ENCODE data around the gene SECTM1.

Gene SECTM1

DNA sequence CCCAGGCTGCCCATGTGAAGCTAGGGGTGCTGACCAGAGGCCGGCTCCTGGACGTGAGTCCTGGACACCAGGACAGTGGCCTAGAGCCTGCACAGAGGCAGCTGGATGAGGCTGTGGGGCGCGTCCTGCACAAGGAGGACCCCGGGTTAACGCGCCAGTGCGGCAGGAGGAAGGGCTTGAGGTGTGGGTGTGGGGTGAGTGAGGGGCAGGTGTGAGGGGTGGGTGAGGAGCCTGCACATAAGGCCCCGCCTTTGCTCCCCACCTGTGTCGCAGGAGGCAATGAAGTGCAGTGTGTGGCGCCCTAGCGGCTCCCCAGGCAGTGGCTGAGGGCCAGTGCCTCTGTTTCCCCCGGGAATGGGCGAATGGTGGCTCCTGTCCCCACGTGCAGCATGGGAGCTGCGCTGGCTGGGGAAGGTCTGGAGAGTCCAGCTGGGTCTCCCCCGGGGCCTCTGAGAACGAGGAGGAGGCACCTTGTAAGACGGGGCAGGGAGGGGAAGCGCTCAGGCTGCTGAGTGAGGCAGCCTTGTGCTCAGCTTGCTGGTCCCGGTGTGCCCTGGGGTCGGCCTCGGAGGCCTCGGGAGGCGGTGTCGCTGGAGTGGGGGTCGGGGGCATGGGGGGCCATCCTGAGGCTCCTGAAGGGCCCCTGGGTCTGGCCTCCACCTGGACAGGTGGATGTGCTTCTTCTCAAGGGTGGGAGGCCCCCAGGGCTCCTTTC is 19.4 kb downstream of the SECTM1 start:
- no peak for DNase-seq

DNA sequence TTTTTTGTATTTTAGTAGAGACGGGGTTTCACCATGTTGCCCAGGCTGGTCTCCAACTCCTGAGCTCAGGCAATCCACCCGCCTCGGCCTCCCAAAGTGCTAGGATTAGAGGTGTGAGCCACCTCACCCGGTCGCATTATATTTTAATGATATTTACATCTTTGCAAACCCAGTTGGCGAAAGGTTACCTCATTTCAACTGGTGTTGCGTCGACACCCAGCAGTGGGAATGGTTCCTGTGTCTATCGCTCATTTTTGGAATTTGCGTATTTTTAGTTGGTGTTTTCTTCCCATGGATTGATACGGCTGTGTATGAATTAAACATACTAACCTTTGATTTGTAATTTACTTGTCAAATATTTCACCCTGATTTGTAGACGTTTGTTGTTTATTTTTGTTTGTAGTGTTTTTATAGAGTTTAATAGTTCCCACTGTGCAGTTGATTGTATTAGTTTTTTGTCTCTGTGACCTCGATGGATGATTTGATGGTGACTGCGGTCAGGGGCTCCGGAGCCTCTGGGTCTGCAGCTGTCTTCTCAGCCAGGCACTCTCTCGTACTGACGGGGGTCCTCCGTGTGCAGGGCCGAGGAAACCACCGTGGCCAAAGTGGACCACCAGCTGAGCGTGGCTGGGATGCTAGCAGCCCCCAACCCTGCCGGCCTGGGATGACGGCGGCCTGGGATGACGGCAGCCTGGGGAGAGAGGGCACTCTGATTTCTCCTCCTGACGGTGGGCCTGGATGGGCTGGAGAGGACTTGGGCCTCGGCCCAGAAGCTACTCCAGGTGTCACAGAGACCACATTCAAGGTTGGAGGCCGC is 20.2 kb downstream of the SECTM1 start:
- no peak for DNase-seq

DNA sequence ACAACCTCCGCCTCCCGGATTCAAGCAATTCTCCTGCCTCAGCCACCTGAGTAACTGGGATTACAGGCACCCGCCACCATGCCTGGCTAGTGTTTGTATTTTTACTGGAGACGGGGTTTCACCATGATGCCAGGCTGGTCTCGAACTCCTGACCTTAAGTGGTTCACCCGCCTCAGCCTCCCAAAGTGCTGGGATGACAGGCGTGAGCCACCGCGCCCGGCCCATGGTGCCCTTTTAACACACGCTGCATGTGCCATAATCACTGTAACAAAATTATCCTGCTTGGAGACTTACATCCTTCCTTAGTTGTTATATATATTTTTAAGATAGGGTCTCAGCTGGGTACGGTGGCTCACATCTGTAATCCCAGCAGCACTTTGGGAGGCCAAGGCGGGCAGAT is 21.6 kb downstream of the SECTM1 start:
- DNase-seq, result no peak

DNA sequence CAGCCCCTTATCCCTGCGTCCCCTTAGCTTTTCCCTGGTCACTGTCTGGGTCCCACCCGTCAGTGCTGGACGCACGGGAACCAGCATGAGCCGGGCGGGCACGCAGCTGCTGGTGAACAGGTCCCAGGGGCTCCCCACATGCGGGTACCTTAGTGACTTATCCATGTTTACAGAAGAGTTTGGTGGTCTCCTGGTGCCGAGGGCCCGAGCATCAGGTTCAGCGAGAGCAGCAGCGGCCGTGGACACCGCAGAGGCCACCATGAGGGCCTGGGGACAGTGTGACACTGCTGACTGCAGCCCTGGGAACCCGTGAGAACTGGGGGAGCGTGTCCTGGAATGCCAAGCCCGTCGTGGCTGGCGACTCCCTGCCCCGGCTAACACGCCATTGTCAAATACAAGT is 22.7 kb downstream of the SECTM1 start:
- no peak for DNase-seq

DNA sequence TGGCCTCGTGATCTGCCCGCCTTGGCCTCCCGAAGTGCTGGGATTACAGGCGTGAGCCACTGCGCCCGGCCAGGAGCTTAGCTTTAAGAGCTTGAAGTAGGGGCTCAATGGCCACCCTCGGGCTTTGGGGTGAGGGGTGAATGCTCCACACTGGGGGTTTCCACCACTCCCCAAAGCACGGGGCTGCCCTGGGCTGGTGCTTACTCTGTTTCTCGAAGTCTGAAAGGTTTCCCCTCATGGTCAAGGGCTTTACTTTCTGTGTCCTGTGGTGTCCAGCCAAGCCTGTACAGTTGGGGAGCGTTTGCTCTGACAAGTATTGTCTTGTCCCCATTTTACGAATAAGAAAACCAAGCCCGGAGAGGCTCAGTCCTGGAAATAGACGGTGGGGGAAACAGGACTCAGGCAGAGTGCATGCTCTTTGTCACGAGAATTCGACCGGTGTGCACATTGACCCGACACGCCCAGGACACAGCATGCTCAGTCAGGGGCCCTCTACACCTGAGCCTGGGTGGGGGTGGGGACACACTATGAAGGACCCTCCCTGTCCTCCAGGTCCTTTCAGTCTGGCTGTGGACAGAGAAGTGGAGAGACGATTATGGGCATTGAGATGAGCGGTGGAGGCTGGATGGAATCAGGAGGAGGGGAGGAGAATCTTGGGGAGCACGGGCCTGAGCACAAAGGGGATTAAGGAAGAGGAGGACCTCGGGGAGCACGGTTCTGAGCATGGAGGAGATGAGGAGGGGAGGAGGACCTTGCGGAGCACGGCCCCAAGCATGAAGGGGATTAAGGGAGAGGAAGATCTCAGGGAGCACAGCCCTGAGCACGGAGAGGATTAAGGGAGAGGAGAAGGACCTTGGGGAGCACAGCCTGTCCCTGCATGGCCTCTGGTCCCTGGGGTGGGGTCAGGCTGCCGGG is 23.7 kb downstream of the SECTM1 start:
- DNase-seq, result no peak

DNA sequence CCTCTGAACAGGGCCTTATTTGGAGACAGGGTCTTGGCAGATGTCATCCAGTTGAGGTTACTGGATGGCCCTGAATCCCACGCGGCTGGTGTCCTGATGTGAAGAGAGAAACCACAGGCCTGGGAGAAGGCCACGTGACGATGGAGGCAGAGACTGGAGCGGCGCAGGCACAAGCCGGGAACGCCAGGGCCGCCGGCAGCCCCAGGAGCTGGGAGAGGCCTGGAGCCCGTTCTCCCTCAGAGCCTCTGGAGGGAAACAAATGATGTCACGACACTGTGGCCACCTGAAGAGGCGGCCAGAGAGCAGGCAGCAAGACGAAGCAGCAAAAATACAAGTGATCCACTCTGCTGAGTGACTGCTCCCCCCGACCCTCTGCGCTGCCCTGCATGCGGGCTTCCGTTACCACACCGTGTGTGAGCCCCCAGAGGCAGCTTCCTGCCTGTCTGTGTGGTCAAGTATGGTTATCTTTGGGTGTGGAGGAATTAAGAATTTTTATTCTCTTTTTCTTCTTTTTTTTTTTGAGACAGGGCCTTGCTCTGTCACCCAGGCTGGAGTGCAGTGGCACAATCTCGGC is 27.8 kb downstream of the SECTM1 start:
- DNase-seq, result no peak

DNA sequence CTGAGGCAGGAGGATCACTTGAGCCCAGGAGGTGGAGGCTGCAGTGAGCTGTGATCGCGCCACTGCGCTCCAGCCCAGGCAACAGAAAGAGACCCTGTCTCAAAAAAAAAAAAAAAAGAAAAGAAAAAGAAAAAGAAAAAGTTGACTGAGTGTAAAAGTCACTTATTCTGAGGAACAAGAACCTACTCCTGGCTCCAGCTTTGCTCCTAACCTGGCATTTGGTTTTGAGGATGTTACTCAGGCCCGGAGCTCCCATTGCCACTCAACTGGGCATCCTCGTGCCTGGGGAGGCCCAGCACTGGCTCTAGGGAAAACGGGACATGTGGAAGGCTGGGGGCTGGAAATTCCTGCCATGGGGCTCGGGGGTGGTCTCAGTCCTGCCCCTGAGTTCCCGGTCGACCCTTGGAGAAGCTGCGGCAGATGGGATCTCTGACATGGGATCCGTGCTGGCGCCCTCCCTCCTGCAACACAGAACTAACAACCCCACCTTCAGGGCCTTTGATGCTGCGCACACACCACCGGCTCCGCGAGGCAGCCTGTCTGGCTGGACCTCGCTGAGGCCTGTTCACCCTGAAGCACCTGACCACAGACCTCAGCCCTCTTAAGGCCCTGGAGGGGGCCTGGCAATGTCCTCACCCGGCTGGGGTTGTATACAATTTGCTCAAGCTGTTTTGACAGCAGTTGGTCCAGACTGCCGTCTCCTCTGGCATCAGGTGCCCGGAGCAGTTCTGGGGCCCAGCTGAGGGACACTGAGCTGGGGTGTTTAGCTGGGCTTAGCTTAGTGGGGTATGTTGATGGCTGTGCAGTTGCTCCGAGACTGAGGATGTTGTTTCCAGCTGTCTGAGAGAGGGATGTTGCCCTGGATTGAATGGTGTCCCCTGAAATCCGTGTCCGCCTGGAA is 28.5 kb downstream of the SECTM1 start:
- DNase-seq, result no peak

DNA sequence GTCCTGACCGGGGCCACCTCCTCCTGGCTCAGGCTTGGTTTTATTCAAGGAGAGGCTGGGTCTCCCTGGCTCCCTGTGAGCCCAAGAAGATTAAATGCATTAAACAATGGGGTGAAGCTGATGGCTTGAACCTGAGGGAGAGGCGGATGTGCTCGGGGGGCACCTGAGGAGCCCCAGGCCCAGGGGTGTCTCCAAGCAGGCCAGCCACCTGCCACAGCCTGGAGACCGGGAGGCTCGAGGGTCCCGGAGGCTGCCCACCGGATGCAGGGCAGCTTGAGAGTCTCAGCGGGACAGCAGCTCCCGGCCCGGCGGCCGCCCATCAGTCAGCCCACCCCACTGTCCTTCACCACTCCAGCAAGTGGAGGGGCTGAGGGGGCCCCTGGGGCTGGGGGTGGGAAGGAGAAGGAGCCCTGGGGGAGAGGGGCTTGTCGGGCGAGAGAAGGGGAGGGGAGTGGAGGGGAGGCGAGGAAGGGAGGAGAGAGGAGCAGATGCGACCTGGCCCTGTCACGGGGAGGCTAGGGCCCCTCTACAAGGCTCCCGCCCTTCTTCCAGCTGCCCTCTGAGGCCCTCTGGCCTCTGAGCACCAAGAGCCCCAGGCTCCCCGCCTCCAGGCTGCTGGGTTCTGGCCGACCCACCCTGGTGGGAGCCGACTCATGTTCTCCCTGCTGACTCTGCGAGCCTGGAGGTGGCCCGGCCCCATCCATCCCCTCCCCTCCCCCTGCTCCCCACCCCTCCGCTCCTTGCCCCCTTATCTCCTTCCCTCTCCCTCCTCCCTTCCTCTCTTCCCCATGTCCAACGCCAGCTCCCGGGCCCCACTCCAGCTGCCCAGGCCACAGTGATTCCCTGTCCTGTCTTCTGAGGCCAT is 29.4 kb downstream of the SECTM1 start:
- no peak for DNase-seq

DNA sequence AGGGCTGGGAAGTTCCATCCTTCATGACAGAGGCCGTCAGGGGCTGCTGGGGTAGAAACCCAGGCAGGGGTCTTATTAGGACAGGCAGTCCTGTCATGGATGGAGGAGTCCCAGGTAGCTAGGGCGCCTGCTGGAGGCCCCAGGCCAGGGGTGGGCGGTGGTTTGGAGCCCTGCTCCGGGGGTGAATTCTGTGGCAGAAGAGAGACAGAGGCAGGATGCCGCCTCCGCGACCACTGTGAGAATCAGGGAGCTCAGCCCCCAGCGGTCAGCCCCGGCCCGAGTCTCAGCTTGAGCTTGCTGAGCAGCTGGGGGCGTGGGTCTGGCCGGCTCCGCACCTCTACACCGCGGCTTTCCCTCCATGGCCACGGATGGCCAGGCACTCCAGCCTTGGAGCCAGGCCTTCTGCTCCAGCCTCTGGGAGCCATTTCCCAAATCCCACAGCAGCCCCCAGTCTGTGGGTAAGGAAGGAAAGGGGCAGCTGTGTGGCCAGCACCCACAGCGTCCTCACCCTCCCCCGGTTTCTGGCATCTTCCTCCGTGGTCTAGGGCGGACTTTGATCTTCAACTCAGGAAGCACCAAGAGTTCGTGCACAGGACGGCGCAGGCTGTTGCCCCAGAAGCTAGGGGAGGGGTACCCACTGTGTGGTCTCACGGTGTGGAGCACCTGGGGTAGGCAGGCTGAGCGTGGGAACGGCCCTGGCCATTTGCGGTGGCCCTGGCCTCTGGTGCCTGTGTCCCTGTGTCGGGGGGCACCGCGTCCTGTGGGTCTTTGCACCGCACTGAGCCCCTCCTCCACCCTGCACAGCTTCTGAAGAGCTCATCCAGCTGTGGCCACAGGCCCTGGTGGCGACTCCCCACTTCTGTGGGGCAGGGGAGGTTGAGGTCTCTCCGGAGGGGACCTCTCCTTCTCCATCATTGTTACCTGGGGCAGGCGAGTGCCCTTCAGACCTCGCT is 30.3 kb downstream of the SECTM1 start:
- DNase-seq, result no peak

DNA sequence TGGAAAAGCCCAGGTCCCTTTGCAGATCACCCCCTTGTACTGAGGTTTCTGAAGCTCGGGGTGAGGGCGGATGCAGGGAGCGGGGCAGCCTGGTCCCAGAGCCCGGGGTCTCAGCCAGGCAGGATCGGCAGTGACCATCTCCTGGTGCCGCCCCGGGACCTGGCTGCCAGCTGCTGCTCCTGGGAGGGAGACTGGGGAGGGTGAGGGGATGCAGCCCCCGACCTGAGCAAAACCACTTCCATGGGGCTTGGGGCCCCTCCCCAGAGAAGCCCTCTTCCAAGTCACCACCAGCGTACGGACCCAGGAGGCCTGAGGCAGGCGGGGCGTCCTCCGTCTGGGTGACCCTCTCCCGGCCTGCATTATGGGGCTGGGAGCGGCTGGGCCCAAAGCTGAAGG is 31.0 kb downstream of the SECTM1 start:
- DNase-seq, result no peak

DNA sequence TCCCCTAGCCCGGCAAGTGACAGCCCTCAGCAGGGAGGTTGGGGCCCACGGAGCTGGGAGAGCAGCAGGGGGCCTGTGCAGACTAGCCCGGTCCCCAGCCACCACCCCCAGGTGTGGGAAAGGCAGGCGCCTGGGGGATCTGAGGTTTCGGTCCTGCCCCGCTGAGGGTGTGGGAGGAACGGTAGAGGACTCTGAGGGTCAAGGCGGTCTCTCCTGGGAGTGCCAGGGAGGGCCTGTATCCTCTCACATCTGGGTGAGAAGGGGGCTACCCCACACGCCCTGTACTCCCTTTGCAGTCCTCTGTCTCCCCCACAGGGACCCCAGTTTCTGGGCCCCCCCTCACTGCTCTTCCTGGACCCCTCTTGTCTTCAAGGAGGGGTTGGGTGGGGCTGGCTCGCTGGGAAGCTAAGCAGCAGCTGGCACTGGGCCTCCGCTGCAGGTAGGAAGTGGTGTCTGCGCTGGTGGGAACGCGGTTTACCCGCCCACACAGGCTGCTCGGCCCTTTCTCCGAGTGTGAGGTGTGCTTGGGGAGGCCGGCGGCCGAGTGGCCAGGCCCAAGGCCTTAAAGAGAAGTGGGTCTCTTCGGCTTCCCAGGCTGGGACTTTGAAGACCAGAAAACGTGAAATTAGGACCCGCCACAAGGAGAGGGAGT is 31.5 kb downstream of the SECTM1 start:
- no peak for DNase-seq

DNA sequence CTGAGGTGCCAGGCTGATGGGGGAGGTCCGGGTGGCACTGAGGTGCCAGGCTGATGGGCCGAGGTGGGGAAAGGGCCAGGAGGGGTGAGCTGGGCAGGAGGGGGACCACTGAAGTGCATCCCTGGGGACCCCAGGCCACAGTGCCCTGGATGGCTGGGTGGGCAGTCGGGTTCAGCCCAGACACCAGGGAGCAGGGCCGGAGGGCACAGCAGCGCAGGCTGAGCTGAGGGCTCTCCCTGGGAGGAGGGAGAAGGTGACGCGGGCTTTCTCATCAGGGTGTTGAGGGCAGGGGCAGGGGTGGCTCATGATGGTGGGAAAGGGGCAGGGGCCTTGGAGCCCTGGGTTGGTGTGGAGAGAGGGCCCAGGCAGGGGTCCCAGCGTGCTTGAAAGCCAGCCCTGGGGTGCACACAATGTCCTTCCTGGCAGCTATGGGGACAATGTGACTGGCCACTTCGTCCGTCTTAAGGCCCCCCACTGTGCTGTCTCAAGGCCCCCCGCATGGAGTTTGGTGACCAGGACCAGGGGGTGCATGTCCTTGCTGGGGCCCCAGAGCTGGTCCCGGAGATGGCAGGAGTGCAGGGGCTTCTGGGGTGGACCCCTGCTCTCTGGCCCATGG is 32.2 kb downstream of the SECTM1 start:
- no peak for DNase-seq

DNA sequence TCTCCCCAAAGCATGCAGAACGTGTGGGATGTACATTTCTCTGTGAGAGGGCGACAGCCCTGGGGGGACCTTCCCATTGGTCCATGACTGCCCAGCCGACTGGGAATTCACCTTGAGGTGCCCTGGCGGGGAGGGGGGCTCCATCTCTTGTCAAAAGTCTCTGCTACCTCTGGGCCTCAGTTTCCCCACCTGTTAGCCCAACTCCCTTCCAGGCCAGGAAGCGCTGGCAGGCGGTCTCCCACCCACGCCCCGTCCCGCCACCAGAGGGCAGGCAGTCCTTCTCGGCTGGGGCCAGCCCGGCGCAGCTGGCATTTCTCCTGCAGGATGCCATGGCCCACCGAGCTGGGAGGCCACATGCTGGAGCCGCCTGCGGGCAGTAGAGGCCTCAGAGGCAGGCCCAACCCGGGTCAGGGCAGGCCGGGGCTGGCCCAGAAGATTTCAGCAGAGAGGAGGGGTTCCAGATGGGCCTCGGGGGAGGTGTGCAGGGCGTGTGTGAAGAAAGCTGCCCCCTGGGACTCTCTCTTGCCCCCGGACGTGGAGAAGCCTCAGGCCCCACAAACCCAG is 32.8 kb downstream of the SECTM1 start:
- DNase-seq, result no peak

DNA sequence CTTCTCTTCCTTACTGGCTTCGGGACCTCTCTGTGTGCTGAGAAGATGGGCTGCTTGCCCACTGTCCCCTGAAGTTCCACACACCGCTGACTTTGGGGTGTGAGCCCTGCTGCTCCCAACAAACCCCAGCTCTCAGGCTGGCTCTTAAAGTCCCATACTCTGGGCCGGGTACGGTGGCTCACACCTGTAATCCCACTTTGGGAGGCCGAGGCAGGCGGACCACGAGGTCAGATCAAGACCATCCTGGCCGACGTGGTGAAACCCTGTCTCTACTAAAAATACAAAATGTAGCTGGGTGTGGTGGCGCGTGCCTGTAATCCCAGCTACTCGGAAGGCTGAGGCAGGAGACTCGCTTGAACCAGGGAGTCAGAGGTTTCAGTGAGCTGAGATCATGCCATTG is 33.3 kb downstream of the SECTM1 start:
- no peak for DNase-seq

DNA sequence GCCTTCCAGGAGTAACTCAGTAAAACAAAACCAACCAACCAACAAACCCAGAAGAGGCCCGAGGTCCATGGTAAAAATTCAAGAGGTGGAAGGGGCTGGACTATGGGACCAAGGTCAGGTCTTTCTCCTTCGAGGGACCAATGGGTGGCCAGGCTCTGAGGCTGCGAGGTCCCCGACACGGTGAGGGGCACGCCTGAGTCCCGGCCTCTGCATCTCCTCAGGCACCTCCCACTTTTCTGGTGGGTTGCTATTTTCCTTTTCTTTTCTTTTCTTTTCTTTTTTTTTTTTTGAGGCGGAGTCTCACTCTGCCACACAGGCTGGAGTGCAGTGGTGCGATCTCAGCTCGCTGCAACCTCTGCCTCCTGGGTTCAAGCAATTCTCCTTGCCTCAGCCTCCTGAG is 34.1 kb downstream of the SECTM1 start:
- DNase-seq, result no peak

DNA sequence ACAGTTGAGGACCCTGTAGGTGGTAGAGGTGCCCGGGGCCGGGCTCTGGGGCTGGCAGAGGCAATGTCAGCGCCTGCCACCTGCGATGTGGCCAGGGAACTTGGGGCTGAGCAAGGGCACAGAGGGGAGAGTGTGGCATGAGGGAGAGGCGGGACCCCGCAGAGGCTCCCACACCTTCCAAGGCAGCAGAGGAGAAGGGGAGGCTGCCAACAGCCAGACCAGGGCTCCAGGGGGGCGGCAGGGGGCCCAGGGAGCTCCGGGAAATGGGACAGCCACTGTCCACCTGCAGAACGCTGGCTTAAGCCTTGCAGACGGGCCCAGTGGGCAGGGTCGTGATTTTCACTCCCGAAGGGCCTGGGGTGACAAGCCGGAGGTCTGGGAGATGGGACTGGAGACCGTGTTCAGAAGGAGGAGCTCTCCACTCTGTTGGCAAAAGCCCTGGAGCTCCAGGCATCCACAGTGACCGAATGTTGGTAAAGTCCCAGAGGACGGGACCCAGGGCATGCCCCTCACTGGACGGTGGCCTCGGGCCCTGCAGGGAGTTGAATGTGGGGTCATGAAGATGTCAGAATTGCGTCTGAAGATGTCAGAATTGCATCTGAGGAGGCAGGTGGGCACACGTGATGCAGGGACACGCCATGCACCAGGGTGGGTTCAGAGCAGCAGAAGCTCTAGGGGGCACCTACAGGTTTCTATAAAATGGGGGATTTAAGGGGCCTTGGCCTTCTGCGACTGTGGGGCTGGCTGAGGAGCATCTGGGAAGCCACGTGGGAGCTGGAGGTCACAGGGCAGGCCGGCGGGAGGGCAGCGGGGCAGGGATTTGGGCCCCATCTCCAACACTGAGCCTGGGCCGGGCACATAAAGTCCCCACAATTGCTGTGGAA is 34.8 kb downstream of the SECTM1 start:
- DNase-seq, result no peak

All from NCI-H1417 treated with DMSO at 0.1 percent for 48 hours (cell line).